ELF-1 (cell line): ENCODE data around the gene CPAMD8.

Source experiments
- DNase-seq: peaks from one replicate; pipeline ENCODE4 v3.0.0-alpha.2; 2016; ENCODE audit warnings: low read depth, low spot score

The CPAMD8 gene

DNA sequence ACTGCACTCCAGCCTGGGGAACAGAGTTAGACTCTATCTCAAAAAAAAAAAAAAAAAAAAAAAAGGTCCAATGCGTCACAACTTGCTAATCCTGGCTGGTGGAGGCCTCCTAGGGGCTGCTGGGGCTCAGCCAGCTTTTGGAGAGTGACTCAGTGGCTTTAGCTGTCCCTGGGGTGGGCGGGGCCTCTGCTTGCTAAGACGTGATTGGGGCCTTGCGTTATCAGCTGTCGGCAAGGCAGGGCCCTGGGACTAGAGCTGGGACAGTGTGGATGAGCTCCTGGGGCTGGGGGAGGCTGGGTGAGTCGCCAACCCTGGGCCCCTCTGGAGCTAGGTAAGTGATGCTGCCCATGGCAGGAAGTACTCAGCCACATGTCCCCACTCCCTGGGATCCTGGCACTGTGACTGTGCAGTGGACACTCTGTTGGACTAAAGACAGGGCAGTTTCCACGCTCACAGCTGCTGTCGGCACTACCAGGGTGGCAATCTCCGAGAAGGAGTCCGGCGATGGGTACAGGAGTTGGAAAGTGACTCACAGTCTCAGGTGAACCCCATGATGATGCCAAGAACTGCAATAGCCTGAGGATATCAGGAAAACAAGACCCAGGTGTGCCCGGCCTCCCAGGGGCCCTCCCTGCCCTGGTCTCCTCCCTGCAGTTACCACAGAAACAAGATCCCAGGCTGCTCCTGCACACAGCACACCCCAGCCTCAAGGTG is 105.6 kb downstream of the CPAMD8 start:
- DNase-seq = peak; percentile 14

DNA sequence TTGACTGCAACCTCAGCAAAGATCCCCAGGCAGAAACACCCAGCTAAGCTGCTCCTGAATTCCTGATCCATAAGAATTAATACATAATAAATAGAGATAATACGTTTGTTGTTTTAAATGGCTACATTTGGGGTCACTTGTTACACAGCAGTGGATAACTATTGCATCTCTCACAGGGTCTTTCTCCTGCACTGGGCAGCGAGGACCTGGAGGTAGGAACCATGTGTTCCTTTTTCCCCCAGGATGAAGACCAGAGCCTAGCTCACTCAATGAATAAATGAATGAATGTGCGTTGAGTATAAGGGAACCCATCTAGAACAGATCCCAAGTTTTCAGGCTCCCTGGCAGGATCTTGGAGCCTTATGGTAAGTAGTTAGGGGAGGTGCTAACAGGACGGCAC is 107.1 kb downstream of the CPAMD8 start:
- DNase-seq = no peak

DNA sequence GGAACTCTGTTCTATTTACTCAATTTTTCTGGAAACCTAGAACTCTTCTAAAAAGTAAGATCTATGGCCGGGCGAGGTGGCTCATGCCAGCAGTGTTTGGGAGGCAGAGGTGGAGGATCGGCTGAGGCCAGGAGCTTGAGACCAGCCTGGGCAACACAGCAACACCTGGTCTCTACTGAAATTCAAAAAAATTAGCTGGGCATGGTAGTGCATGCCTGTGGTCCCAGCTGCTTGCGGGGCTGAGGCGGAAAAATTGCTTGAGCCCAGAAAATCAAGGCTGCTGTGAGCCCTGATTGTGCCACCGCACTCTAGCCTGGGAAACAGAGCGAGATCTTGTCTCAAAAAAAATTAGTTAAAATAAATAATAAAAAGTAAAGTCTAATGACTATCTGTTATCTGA is 109.2 kb downstream of the CPAMD8 start:
- DNase-seq = no peak

DNA sequence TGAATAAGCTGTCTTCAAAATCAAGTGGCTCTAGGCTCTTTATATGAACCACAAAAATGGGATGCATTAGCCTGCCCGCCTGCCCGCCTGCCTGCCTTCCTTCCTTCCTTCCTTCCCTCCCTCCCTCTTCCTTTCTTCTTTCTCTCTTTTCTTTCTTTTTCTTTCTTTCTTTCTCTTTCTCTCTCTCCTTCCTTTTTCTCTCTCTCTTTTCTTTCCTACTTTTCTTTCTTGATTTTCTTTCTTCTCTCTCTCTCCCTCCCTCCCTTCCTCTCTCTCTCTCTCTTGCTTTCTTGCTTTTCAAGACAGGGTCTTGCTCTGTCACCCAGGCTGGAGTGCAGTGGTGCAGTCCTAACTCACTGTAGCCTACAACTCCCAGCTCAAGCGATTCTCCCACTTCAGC is 110.9 kb downstream of the CPAMD8 start:
- DNase-seq = no peak

DNA sequence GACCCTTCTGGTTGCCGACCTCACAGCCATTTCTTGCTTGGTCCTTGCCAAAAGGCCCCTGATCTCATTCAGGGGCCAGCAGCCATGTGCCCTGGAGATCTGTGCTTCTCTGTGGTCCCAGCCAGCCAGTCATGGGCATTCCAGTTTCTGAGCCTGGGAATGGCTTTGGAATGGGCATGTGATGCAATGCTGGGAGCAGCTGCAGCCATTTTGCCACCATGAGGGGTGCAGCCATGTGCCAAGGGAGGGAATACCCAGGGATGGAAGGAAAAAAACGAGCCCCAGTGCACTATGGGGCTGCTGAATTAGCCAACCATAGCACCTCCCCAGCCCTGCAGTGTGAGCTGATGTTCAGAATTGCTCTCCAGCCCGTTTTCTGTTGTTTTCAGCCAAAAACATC is 111.5 kb downstream of the CPAMD8 start:
- DNase-seq = no peak

DNA sequence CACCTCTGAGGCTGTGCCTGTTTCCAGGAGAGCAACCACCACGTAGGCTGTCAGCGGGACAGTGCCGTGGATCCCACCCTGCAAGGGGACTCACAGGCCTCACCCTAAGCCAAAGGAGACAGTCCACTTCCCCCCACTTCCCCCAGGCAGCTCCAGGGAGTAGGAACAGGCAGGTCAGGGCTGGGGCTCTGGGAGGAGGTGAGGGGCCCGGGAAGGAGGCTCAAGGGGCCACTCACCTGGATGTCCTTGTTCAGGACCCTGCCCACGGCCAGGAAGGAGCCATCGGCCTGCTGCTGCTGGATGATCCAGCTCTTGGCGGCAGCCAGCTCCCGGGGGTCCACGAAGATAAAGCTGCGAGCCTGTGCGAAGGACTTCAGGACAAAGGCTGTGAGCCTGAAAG is 112.2 kb downstream of the CPAMD8 start:
- DNase-seq = no peak

DNA sequence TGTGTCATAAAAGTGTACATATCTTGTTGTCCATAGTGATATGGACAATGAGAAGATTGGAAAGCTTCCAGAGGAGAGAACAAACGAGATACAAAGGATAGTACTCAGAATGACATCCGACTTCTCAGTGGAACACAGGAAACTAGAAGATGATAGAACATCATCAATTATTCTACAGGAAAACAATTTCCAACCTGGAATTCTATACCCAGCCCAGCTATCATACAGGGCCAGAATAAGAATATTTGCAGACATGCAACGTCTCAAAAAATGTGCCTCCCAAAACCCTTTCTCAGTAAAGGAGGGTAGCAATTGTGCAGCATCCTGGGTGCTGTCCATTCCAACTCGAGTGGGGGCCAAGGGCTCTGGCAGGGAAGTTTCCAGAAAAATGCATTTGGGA is 113.8 kb downstream of the CPAMD8 start:
- no peak for DNase-seq

DNA sequence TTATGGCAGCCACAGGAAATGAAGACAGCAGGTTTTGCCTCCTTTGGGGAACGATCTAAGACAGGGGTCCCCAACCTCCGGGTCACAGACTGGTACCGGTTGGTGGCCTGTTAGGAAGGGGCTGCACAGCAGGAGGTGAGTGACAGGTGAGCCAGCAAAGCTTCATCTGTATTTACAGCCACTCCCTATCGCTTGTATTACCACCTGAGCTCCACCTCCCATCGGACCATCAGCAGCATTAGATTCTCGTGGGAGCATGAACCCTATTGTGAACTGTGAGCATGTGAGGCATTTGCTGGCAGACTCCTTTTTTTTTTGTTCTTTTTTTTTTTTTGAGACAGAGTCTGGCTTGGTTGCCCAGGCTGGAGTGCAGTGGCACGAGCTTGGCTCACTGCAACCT is 115.6 kb downstream of the CPAMD8 start:
- no peak for DNase-seq

DNA sequence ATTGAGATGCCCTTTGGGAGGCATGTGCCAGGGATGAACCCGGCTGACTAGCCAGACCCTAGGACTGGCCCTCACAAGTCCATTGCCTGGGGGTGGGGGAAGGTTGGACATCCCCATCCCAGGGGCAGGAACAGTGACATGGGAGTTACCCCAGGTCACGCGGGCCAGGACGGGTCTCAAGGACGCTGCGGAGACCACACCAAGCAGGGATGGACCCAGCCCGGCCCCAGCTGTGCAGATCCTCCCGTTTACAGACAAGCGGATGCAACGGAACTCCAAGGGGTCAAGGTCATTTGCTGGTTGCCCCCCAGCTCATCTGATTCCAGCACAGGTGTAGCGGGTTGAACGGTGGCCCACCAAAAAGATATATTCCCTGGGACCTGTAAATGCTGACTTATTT is 117.9 kb downstream of the CPAMD8 start:
- DNase-seq = no peak

DNA sequence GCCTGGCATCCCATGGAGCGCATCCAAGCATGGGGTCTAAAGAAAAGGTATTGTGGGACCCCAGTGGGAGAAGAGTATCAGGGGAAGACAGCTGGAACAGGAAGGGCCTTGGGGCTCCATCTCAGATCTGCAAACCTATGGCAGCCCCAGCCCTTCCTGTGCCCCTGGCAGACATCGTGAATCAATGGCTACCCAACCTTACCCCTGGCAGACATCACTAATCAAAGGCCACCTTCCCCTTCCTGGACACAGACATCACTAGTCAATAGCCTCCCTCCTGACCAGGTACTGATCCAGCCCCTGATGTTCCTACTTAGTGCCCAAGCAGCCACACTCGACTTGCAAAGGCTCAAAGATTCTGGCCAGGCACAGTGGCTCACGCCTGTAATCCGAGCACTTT is 122.0 kb downstream of the CPAMD8 start:
- DNase-seq = no peak

DNA sequence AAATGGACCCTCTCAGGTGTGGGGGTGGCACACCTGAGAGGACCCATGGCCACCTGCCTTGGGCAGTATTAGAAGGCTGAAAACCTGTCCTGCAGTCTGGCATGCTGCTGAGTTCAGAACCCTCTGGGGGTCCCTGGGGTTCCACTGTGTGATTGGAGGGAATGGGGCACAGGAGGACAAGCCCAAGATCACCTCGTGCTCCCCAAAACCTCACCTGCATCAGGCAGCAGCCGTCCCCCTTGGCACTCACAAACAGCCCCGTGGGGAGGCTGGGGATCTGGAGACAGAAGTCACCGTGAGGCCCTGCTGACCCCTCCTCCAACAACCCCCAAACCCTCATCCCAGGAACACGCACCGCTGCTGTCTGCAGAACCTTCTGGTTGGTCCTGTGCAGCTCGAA is 123.3 kb downstream of the CPAMD8 start:
- DNase-seq = no peak

DNA sequence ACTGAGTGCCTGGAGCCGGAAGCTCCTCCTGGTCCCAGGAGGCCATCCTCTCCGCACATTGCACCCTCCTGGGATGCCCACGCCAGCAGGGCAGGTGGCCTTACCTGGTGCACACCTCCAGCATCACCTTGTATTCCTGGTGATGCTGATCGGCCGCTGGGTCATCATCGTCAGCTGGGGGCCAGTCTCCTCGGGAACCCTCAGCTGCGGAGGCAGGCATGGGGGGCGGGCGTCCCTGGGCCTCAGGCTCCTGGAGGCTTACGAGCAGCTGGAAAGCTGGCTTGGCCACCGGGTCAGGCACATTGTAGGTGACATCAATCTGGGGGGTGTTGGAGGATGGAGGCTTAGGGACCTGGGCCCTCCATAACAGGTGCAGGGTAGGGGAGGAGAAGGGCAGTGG is 124.1 kb downstream of the CPAMD8 start:
- no peak for DNase-seq

DNA sequence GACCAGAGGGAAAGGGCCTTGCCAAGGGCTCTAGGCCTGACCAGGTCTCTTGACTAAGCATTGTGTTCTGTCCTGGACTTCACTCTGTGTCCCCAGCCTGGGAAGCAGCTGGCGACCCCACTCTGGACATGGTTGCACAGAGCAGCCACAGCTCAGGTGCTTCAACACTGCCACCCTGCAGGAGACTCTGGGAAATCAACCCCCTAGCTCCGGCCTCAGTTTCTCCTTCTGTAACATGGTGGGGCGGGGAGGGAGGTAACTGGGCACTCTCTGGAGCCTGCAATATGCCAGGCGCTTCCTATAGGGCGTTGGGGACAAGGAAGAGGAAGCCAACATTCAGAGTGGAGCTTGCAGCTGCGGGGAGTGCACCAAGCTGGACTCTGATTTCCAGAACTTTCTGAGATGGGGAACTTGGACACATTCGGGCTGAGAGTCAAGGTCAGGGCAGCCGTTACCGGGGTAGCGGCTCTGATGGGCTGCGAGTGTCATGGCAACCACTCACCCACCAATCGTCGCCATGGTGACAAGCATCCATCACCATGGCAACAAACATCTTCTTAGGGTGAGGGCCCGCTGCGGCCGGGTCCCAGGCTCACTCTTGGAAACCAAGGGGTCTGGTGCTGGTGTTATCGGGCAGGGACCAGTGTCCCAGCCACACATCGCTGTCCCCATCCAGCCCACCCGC is 125.0 kb downstream of the CPAMD8 start:
- no peak for DNase-seq

DNA sequence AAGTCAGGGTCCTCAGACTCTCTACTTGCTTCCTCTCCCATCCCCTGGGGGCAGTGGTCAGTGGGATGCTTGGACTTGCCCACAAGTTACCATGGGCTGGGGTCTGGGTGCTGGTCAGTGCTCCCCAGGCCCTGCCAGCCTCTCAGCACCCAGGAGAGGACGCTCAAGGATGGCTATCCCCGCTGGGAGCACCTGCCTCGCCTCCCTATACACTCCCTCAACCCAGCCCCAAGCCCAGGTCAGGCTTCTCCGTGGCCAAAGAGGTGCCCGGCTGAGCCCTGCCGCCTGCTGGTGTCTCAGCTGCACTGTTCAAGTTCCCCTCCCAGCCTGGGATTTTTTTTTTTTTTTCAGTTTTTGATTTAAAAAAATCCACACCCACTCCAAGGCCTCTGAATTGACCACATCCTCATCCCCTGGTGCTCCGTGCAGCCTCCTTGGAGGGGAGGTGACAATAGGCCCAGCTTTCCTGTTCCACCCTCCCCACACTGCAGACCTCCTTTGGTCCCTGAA is 127.0 kb downstream of the CPAMD8 start:
- peak; percentile 71 for DNase-seq

DNA sequence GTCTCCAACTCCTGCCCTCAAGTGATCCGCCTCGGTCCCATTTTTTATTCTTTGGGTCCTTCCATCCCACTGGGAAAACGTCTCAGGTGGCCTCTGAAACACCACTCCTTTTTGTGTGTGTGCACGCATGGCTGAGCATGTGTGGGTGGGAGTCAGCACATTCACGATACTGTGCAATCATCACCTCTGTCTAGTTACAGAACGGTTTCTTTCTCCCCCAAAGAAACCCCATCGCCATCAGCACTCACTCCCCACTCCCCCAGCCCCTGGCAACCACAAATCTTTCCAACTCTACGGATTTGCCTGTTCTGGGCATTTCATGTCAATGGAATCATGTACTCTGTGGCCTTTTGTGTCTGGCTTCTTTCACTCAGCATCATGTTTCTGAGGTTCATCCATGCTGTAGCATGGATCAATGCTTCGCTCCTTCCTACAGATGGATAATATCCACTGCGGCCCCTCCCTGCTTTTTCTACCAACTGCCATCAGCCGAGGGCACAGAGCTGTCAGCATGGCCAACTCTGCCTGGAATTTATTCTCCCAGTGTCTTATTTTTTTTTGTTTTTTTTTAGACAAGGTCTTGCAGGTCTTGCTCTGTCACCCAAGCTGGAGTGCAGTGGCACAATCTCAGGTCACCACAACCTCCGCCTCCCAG is 128.1 kb downstream of the CPAMD8 start:
- DNase-seq = no peak

DNA sequence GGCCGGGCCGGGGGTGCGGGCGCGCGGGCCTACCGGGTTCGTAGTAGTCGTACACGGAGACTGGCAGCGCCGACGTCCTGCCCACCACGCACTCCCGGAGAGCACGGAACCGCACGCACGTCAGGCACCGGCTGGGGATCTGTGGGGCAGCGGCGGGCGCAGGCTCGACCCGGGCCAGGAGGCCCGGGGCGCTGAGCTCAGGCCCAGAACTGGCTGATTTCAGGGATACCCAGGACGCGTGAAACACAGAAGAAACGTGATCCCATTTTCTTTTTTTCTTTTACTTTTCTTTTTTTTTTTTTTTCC is 128.8 kb downstream of the CPAMD8 start:
- no peak for DNase-seq

DNA sequence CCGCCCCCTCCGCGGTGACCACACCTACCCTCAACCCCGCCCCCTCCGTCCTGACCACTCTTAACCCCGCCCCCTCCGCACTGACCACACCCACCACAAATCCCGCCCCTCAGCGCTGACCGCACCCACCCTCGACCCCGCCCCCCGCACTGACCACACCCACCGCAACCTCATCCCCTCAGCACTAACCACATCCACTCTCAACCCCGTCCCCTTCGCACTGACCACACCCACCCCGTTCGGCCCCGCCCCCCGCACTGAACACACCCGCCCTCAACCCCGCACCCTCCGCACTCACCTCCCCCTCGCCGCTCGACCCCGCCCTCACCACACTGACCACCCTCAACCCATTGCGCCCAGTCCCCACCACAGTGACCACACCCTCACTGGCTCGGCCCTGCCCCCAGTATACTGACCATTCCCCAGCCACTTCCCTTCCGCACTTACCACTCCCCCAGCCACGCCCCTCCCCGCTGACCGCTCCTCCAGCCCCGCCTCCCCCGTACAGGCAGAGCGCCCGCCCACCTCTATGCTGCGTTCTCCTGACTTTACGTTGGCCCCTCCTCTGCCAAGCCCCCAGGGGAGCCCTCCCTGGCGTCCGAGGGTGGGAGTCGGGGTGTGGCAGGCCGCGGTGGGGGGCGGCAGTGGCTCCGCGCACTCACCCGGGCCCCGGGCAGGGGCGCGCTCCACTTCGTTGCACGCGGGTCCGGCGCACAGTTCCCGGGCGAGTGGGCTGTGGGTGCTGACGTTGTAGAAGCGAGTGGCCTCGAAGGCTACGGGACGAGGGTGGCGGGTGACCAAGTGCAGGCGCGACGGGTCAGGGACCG is 129.4 kb downstream of the CPAMD8 start:
- DNase-seq = peak; percentile 95

DNA sequence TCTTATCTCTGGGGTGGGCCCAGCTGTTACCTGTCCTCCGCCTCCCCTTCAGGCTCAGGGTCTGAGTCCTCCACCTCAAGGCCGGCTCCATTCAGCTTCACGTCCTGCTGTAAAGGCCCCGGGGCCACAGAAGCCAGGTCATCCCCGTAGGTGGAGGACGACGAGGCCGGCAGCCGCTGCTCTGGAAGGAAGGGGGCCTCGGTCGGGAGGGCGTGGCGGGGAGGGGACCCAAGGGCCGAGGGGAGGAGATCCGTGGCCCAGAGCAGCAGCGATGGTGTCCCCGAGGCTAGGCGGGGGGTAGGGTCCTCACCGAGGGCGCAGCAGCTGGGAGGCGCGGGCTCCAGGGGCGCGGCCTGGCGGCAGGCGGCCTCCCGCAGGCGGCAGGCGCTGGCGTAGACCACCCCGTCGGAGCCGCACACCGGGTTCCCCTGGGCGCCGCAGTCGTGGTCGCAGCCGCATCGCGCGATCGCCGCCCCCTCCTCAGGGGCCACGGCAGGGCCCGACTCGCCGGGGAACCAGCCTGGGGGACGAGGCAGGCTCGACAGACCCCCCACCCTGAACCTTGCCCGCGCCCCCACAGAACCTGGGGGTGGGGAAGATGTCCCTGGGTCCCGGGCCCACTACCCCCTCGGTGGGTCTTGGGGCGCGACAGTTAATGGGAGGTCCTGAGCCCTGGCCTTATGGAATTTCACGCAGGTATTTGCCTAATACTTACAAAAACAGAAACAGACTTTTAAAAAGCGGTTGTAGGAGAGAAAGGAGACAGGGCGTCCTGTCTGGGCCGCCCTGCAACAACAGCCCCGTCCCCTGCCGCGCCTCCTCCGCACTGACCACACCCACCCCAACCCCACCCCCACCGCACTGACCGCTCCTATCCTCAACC is 130.2 kb downstream of the CPAMD8 start:
- peak; percentile 56 for DNase-seq

DNA sequence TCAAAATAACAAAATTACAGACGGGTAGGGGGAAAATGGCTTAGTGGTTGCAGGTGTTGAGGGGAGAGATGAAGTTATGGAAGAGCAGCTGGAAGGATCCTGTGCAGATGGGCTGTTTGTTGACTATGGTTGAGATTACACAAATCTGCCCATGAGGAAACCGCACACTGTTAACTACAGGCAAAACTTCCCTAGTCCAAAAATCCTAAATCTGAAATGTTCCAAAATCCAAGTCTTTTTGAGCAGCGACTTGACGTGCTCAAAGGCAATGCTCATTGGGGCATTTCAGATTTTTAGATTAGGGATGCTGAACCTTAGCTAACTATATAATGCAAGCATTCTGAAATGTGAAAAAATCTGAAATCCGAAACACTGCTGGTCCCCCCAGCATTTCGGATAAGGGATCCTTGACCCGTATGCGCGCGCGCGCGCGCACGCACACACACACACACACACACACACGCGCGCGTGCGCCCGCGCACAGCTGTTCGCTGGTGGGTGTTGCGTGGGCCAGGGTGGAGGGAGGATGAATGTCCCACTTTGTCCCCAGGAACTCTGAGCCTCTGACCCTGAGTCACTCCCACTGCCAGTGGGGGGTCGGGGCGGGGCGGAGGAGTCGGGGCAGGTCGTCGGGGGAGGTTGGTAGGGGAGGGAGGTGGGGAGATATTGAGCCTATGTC is 131.0 kb downstream of the CPAMD8 start:
- DNase-seq = no peak

DNA sequence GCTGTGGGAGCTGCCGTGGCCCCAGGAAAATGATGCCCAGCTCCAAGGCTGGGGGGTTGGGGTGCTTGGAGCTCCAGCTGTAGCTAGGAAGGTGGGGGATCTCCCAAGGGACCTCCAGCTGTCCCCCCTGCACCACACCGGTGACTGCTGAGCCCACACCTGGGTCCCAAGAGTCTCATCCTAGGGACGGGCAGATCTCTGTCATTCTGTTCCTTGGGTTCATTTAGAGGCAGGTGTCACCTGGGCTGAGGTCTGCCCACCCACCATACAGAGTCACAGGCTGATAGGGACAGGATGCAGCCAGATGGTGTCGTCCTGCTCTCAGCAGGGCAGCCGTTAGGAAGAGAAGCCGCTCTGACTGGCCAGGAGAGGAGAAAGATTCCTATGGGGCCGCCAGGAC is 132.5 kb downstream of the CPAMD8 start:
- DNase-seq = no peak

DNA sequence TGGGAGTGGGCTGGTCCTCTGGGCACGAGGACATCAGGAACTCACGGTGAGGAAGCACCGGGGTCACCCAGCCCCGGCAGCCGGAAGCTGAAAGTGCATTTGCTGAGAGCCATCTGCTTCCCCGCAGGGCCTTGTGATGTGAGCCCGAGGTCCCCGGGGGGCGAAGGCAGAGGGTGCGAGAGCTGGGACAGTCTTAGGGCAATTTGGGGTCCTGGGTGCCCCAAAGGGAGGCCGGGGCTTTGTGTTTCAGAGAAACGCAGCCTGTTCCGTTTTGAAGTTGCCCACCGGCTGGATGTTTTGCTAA is 133.0 kb downstream of the CPAMD8 start:
- DNase-seq = no peak
